HL-60 (cell line): ENCODE data around the gene CAMSAP1.

Experiments
- DNase-seq, 2 experiments: peaks; one replicate each; pipeline ENCODE4 v3.0.0-alpha.2; 2010 to 2020; ENCODE audit warnings: low read depth in 1 of 2, low spot score in 1 of 2
- H3K27ac ChIP-seq: fragments of 250-450 bp; sonication (Bioruptor Pico); replicated peaks from 2 replicates; pipeline ENCODE4 v1.5.1; 2020; ENCODE audit warnings: mild to moderate bottlenecking, moderate library complexity
- H3K27me3 ChIP-seq: fragments of 250-450 bp; sonication (Bioruptor Pico); 2 replicates; pipeline ENCODE4 v1.5.1; 2021; ENCODE audit warnings: mild to moderate bottlenecking, moderate library complexity; ENCODE audit not compliant: insufficient read depth, poor library complexity, severe bottlenecking
- H3K4me3 ChIP-seq: replicated peaks from 2 replicates; pipeline ENCODE4 v1.5.1; 2011; ENCODE audit warnings: mild to moderate bottlenecking, control low read depth, low read length; ENCODE audit not compliant: insufficient read depth
- CTCF ChIP-seq: IDR thresholded peaks from one replicate; pipeline ENCODE4 v1.5.1; 2011; ENCODE audit warnings: low read length, control low read depth, inconsistent platforms; ENCODE audit not compliant: insufficient read depth
- GABPA ChIP-seq: IDR thresholded peaks from 2 replicates; pipeline ENCODE4 v1.6.1; 2012; ENCODE audit warnings: low read depth
- POLR2AphosphoS5 ChIP-seq: IDR thresholded peaks from 2 replicates; pipeline ENCODE4 v1.6.1; 2012; ENCODE audit warnings: low read depth
- REST ChIP-seq: IDR thresholded peaks from 2 replicates; pipeline ENCODE4 v1.6.1; 2012; ENCODE audit warnings: low read depth; ENCODE audit not compliant: insufficient replicate concordance
- SPI1 ChIP-seq: IDR thresholded peaks from 2 replicates; pipeline ENCODE4 v1.6.1; 2012; ENCODE audit warnings: low read depth, mild to moderate bottlenecking, borderline replicate concordance

Gene CAMSAP1

GRCh38 chr9:135925496-135926133 is 18.3 kb upstream of the CAMSAP1 start:
- Histone ChIP-seq H3K27ac (no peak overlapping the region), H3K27me3 (no peaks in the 10 kb centered on the region)

GRCh38 chr9:135924628-135925338 is 17.4 kb upstream of the CAMSAP1 start:
- H3K4me3 ChIP-seq, result no peak overlapping the region
- H3K27me3 ChIP-seq, result no peaks in the 10 kb centered on the region
- TF ChIP-seq REST (no peak), CTCF (no peak), POLR2AphosphoS5 (no peak), SPI1 (no peak), GABPA (no peak)
- H3K27ac ChIP-seq, result no peak overlapping the region
- DNase-seq, result no peak

More at GRCh38 chr9:135925496-135926133, 18.3 kb upstream of the CAMSAP1 start:
- H3K4me3 ChIP-seq, result no peak overlapping the region
- no peak for TF ChIP-seq GABPA
- no peak for TF ChIP-seq SPI1
- no peak for TF ChIP-seq CTCF
- TF ChIP-seq POLR2AphosphoS5, result no peak
- no peak for TF ChIP-seq REST
- DNase-seq, result no peak

GRCh38 chr9:135923508-135923907 is 16.2 kb upstream of the CAMSAP1 start:
- Histone ChIP-seq H3K4me3 (no peak overlapping the region), H3K27me3 (no peaks in the 10 kb centered on the region), H3K27ac (no peak overlapping the region)
- TF ChIP-seq SPI1 (no peak), POLR2AphosphoS5 (no peak), GABPA (no peak), REST (no peak), CTCF (no peak)
- DNase-seq, result no peak
